GM15510 (cell line): ENCODE results near the gene PPP2R5E.

Source experiments
- POLR2A ChIP-seq: IDR thresholded peaks from 3 replicates; pipeline ENCODE4 v1.6.1; 2011; ENCODE audit warnings: borderline replicate concordance; ENCODE audit not compliant: insufficient read length; ENCODE audit errors: extremely low read depth

Gene PPP2R5E

DNA sequence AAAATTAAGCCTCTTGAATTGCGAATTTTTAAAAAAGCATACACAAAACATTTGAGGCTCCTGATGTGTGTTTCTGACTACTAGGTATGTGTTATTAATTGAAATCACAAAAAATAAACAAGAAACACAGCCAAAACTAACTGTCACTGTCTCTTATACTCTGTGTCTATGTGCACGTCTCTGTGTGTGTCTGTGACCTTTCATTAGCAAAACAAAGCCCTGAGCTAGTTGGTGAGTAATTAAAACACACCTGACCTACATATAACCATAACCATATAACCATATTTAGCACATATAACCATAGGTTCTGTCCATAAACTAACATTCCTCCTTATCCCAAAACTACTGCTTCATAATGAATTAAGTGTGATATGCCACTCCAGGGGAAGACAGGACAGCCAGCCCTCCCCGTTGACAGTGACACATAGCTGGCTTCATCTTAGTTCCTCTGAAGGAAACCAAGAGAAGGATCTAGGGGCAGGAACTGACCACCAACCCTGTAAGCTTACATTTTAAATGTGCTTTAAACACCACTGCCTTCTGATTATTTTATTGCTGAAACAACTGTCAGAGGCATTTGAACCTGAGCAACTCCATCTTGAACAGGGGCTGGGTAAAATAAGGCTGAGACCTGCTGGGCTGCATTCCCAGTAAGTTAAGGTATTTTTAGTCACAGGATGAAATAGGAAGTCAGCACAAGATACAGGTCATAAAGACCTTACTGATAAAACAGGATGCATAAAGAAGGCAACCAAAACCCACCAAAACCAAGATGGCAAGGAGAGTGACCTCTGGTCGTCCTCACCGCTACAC is 106.7 kb downstream of the PPP2R5E start:
- no peak for TF ChIP-seq POLR2A

GRCh38 chr14:63435838-63436237 is 107.3 kb downstream of the PPP2R5E start:
- TF ChIP-seq POLR2A, result no peak

- TF ChIP-seq POLR2A, result no peak
Observed at GRCh38 chr14:63435204-63435603, 108.0 kb downstream of the PPP2R5E start.

DNA sequence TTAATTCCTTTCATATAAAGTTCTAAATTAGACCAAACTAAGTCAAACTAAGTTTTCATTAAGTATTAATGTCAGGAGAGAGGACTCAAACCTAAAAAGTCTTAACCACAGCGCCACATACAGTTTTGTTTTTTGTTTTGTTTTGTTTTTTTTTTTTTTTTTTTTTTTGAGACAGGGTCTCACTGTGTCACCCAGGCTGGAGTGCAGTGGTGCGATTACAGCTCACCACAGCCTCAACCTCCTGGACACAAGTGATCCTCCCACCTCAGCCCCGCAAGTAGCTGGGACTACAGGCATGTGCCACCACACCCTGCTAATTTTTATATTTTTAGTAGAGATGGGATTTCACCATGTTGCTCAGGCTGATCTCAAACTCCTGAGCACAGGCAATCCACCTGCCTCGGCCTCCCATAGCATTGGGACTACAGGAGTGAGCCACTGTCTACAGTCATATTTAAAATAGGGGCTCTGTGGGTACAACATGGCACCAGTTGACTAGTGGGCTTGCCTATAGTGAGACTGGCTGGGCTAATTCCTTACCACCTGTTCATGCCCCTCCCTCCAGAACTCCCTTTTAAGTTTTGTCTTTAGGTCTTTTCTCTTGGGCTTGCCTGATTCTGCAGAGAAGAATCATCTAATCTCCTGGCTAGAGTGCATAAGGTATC is 110.2 kb downstream of the PPP2R5E start:
- no peak for TF ChIP-seq POLR2A

DNA sequence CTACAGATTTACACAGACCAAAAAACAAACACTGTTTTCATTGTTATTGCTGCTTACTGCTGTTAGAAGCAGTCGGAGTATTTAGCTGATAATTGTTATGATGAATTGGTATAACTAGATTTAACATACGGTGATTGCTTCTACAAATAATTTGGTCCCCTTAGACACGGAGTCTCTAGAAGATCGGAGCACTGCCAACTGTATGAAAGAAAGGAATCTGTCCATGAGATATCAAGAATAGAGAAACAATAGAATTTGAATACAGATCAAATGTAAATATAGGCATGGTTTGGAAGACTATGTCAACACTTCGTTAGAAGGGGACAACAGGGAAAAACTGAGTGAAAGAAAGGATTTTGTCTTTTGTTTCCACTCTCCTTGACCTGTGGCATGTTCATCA is 110.9 kb downstream of the PPP2R5E start:
- TF ChIP-seq POLR2A, result no peak

DNA sequence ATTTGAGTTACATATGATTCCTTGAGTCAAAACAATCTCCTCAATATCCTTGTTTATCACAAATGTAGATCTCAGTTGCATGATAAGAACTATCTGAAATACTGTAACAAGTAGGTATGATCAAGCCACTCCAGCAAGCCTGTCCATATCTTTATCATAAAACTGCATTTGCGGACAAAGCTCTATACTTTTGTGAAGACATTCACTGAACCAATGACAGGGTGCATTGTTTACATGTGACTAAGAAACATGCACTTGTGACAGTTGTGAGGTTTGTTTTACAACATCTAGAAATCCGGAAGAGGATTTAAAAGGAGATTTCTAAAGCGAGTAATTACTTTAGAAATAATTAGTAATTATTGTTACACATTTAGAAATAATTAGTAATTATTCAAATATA is 111.7 kb downstream of the PPP2R5E start:
- no peak for TF ChIP-seq POLR2A

- no peak for TF ChIP-seq POLR2A
Observed at GRCh38 chr14:63428486-63428885, 114.7 kb downstream of the PPP2R5E start.

DNA sequence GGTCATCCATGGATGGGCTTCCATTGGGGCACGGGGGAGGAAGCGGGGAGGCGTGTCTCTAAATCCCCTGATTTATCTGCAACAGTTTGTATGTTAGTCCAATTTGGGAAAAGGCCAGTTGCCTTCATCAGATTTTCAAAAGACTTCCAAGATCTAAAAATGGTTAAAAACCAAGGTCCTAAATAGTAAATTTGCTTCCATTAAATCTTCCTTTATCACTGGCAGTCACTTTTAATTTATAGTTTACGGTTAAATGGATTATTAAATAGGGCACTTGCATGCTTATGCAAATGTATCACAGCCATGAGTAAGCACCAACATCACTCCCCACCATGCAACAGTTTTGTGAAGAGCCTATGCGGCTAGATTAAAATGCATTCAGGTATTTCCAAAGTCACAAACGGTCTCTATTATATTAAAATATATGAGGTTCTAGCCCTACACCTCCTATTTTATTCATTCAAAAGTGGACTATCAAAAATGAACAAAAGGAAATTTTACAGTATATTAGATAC is 116.3 kb downstream of the PPP2R5E start:
- TF ChIP-seq POLR2A, result no peak

- no peak for TF ChIP-seq POLR2A
Observed at GRCh38 chr14:63423889-63424288, 119.3 kb downstream of the PPP2R5E start.

- TF ChIP-seq POLR2A, result no peak
Observed at GRCh38 chr14:63423381-63423780, 119.8 kb downstream of the PPP2R5E start.

DNA sequence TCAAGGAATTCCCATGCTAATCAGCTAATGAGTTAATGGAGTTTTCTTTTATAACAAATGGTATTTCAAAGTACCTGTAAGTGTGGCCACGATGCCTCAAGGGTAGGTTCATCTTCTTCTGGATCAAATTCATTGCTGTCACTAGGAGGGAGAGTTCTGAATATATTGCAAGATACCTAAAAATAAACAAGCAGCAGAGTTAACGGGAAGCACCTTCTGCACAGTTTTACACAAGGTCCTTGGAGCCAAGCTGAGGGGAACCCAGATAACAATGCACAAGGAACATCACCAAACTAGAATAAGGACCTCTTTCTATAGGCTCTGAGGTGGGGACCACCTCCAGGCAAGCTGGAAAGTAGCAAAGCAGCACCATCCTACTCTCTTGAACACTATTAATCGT is 121.3 kb downstream of the PPP2R5E start:
- no peak for TF ChIP-seq POLR2A

DNA sequence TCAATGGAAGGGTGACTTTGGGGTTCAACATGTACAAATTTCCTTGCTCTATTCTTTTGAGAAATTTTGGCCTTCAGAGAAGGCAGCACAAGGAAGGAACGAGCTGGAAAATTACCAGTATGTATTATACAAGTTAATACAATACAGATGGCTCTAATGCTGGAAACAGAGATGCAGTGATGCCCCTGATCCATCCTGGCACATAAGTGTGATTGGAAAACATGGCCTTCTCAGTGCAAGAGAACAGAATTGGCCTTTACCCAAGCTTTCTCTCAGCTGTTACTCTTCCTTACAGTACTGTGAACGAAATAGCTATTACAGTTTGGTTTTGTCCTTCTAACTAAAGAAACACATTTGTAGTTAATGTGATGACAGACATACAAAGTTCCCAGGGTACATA is 122.0 kb downstream of the PPP2R5E start:
- no peak for TF ChIP-seq POLR2A

GRCh38 chr14:63418020-63418419 is 125.2 kb downstream of the PPP2R5E start:
- no peak for TF ChIP-seq POLR2A

DNA sequence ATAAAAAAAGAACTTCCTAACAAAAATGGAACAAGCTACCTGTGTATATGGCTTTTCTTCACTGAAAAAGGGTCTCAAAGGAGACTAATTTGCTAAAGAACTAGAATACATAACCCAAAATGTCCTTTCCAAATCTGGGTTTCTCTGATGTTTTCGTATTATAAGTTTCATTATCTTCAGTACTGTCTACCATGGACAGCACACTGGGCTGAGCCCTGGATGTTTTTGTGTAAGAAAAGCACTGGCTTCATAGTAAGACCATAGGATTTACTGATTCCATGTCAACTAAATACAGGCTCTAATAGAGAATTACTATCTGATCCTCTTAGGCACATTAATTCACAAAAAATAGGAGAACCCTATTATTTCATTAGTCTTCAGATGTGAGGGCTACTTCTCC is 130.2 kb downstream of the PPP2R5E start:
- no peak for TF ChIP-seq POLR2A

DNA sequence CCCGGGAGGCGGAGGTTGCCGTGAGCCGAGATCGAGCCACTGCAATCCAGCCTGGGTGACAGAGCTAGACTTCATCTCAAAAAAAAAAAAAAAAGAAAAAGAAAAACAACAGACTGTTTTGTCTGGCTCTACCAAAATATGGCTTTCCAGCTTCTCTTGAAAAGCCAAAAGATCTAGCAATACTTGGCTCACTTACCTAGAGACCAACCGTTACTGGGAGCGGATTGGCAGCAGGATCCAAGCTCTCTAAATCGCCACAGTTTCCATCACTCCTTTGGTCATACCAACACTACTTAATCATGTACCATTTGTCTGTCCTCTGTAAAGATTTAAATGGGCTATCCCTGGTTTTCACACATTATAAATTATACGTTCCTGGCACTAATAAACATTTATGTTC is 136.8 kb downstream of the PPP2R5E start:
- no peak for TF ChIP-seq POLR2A

GRCh38 chr14:63405715-63406114 is 137.5 kb downstream of the PPP2R5E start:
- TF ChIP-seq POLR2A, result no peak
